Activated T-cell treated with anti-CD3 and anti-CD28 coated beads, Interleukin-2, amount 50 U/mL, for 24 hours (primary cell): ENCODE data around the gene MAS1L.

Experiments used
- DNase-seq: peaks from one replicate; pipeline ENCODE4 v3.0.0-alpha.2; 2020
- H3K27ac Mint-ChIP-seq: 2 replicates; pipeline ENCODE4 v1.8.0; 2020; ENCODE audit warnings: mild to moderate bottlenecking, mixed read lengths
- H3K27me3 Mint-ChIP-seq: 2 replicates; pipeline ENCODE4 v1.8.0; 2020; ENCODE audit warnings: mixed read lengths
- H3K36me3 Mint-ChIP-seq: 2 replicates; pipeline ENCODE4 v1.8.0; 2020; ENCODE audit warnings: low read depth, mixed read lengths
- H3K4me1 Mint-ChIP-seq: 2 replicates; pipeline ENCODE4 v1.8.0; 2020; ENCODE audit warnings: low read depth, mixed read lengths
- H3K4me3 Mint-ChIP-seq: 2 replicates; pipeline ENCODE4 v1.8.0; 2020; ENCODE audit warnings: mild to moderate bottlenecking, moderate library complexity, mixed read lengths
- H3K9me3 Mint-ChIP-seq: 2 replicates; pipeline ENCODE4 v1.8.0; 2020; ENCODE audit warnings: mixed read lengths

The MAS1L gene

DNA sequence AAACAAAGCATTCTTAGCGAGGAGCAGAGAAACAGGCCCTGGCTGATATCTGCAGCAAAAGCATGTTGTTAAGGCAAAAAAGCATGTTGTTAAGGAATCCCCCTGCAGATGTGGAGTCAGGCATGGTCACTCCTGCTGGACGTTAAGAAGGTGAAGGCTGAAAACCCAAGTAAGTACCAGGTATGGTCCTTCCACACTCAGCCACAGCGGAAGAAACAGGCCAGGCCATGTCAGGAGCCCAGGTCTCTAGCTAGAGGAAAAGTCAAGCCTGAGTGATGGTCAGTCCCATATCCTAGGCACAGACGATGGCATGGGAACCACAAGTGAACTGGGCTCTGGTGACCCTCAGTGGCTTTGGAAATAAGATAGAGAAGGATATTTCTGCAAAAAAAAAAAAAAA lies 32.5 kb upstream of the MAS1L start:
- Mint-ChIP-seq H3K27ac (no peak overlapping the region), H3K4me1 (peaks cover 10% of the 10 kb centered on the region), H3K36me3 (no peaks in the 10 kb centered on the region), H3K9me3 (no peaks in the 10 kb centered on the region), H3K27me3 (peaks cover 26% of the 10 kb centered on the region), H3K4me3 (no peak overlapping the region)
- no peak for DNase-seq

- no peaks in the 10 kb centered on the region for H3K9me3 Mint-ChIP-seq
- no peak overlapping the region for H3K27ac Mint-ChIP-seq
- peaks cover 21% of the 10 kb centered on the region for H3K27me3 Mint-ChIP-seq
- no peaks in the 10 kb centered on the region for H3K36me3 Mint-ChIP-seq
- no peak for DNase-seq
- no peak overlapping the region for H3K4me3 Mint-ChIP-seq
- peaks cover 12% of the 10 kb centered on the region for H3K4me1 Mint-ChIP-seq
Observed at GRCh38 chr6:29519291-29520010, 31.7 kb upstream of the MAS1L start.

GRCh38 chr6:29517728-29518440 lies 30.1 kb upstream of the MAS1L start:
- Mint-ChIP-seq H3K27me3 (peaks cover 15% of the 10 kb centered on the region), H3K9me3 (no peaks in the 10 kb centered on the region), H3K4me1 (peaks cover 12% of the 10 kb centered on the region), H3K27ac (no peak overlapping the region), H3K36me3 (no peaks in the 10 kb centered on the region), H3K4me3 (no peak overlapping the region)
- no peak for DNase-seq

- H3K36me3 Mint-ChIP-seq, result no peaks in the 10 kb centered on the region
- peaks cover 12% of the 10 kb centered on the region for H3K4me1 Mint-ChIP-seq
- H3K27ac Mint-ChIP-seq, result no peak overlapping the region
- no peak overlapping the region for H3K4me3 Mint-ChIP-seq
- H3K27me3 Mint-ChIP-seq, result peaks cover 15% of the 10 kb centered on the region
- no peak for DNase-seq
- H3K9me3 Mint-ChIP-seq, result no peaks in the 10 kb centered on the region
Observed at GRCh38 chr6:29517245-29517644, 29.5 kb upstream of the MAS1L start.

GRCh38 chr6:29516108-29516507 lies 28.4 kb upstream of the MAS1L start:
- Mint-ChIP-seq H3K9me3 (no peaks in the 10 kb centered on the region), H3K4me3 (no peak overlapping the region), H3K27me3 (peaks cover 15% of the 10 kb centered on the region), H3K27ac (no peak overlapping the region), H3K36me3 (no peaks in the 10 kb centered on the region), H3K4me1 (peaks cover 12% of the 10 kb centered on the region)
- DNase-seq, result no peak

DNA sequence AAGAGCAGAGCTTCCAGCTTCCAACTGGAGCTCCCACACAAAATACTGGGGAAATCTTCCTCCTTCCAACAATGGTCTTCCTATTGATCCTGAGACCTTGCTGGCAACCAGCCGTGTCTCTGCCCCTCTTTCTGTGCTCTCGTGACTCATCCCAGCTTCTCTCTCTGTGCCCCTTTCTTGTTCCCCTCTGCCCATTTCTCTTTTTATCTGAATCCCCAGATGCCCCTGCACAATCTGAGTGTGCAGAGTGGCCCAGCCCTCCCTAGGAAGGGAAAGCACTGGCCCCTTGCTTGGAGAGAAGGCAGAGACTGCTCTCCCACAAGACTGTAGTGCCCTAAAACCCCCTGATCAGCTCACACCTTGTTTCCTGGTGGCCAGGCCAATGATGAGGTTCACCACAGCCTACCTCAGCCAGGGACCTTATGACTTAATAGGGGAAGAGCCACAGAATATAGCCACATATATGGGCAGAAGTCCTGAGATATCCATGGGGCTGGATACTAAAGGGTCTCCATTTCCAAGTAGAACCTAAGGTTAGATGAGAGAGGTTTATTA lies 23.1 kb upstream of the MAS1L start:
- Mint-ChIP-seq H3K27me3 (peaks cover 9% of the 10 kb centered on the region), H3K27ac (no peak overlapping the region), H3K9me3 (no peaks in the 10 kb centered on the region), H3K36me3 (no peaks in the 10 kb centered on the region), H3K4me3 (no peak overlapping the region), H3K4me1 (peaks cover 4% of the 10 kb centered on the region)
- DNase-seq, result no peak

DNA sequence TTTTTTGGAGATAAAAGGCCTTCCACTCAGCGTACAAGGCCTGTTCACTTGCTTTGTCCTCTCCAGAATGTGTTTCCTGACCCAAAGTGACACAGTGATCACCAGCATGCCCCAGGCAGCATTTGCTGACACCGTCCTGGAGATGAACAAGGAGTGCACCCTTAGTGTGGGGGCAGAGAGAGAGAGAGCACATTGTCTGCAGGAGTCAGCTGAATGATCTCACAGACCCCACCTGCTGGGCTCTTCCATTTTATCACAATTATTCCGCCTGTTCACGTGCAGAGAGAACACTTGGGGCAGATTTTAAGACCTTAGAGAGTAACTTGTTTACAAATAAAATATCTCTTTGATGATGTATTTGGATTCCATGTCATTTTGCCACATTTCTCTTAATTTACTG lies 22.4 kb upstream of the MAS1L start:
- H3K9me3 Mint-ChIP-seq, result no peaks in the 10 kb centered on the region
- H3K27ac Mint-ChIP-seq, result no peak overlapping the region
- H3K36me3 Mint-ChIP-seq, result no peaks in the 10 kb centered on the region
- H3K27me3 Mint-ChIP-seq, result peaks cover 12% of the 10 kb centered on the region
- peaks cover 2% of the 10 kb centered on the region for H3K4me1 Mint-ChIP-seq
- H3K4me3 Mint-ChIP-seq, result no peak overlapping the region
- DNase-seq, result no peak

DNA sequence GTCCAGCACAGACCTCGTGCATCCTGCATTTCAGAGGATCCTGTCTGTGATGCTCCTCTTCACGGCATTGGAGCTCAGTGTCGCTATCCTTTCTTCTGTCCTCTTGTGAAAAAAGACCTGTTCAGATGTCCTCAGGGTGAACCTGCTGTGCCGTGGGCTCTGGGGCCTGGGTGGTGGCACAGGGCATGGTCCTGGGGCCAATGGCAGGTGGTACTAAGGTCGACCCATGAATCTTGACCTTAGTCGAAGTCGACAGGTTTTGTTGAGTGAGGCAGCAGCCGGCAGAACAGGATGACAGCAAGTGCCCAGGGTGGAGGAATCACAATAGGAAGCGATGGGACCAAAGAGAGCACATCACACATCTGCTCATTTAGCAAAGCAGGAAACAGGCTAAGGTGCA lies 22.0 kb upstream of the MAS1L start:
- no peak overlapping the region for H3K27ac Mint-ChIP-seq
- no peaks in the 10 kb centered on the region for H3K9me3 Mint-ChIP-seq
- no peak for DNase-seq
- H3K4me3 Mint-ChIP-seq, result no peak overlapping the region
- no peaks in the 10 kb centered on the region for H3K36me3 Mint-ChIP-seq
- H3K4me1 Mint-ChIP-seq, result no peaks in the 10 kb centered on the region
- peaks cover 9% of the 10 kb centered on the region for H3K27me3 Mint-ChIP-seq

DNA sequence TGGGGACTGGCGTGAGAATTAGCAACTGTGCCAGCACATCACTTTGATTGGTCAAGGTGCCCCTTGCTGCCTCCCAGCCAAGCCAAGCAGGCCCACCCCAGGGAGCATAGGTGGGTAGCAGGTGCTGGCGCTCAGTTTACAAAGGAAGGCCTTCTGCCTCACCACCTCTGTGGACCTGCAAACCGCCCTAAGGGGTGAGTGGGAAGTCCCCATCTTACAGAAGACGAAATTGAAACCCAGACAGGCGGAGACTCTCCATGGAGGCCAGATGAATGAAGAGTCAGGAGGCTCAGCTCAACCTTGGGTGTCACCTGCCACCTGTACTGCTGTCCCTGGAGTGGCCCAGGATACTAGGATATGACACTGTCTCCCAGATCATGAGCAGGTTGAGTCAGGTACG lies 21.5 kb upstream of the MAS1L start:
- Mint-ChIP-seq H3K4me3 (no peak overlapping the region), H3K27ac (no peak overlapping the region), H3K27me3 (peaks cover 9% of the 10 kb centered on the region), H3K4me1 (no peaks in the 10 kb centered on the region), H3K9me3 (no peaks in the 10 kb centered on the region), H3K36me3 (no peaks in the 10 kb centered on the region)
- no peak for DNase-seq

GRCh38 chr6:29507319-29507718 lies 19.6 kb upstream of the MAS1L start:
- Mint-ChIP-seq H3K4me1 (no peaks in the 10 kb centered on the region), H3K27me3 (peaks cover 18% of the 10 kb centered on the region), H3K36me3 (no peaks in the 10 kb centered on the region), H3K27ac (no peak overlapping the region), H3K9me3 (no peaks in the 10 kb centered on the region), H3K4me3 (no peak overlapping the region)
- no peak for DNase-seq

- Mint-ChIP-seq H3K4me1 (no peaks in the 10 kb centered on the region), H3K9me3 (no peaks in the 10 kb centered on the region), H3K36me3 (no peaks in the 10 kb centered on the region), H3K4me3 (no peak overlapping the region), H3K27ac (no peak overlapping the region), H3K27me3 (peaks cover 26% of the 10 kb centered on the region)
- DNase-seq, result no peak
Observed at GRCh38 chr6:29506446-29507067, 18.8 kb upstream of the MAS1L start.

DNA sequence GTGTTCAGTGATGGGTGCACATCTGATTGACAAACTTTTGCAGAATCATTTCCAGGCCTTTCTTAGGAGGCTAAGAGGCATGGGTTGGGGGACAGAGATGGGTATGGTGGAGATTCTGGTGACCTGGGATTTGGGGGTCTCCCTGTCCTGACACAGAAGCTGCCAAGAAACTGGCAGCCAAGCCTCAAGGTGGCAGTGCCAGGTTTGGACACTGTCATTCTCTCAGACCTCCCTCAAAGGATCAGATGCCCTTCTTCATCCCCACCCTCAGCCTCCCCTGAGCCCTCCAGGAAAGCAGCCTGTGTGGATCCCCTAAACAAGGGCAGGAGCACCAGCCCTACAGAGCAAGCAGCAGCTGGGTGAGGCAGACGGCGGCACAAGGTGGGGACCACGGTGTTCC lies 18.1 kb upstream of the MAS1L start:
- Mint-ChIP-seq H3K27me3 (peaks cover 31% of the 10 kb centered on the region), H3K9me3 (no peaks in the 10 kb centered on the region), H3K4me3 (no peak overlapping the region), H3K36me3 (no peaks in the 10 kb centered on the region), H3K4me1 (no peaks in the 10 kb centered on the region), H3K27ac (no peak overlapping the region)
- DNase-seq, result no peak

GRCh38 chr6:29504961-29505360 lies 17.2 kb upstream of the MAS1L start:
- Mint-ChIP-seq H3K4me3 (no peak overlapping the region), H3K27me3 (peaks cover 33% of the 10 kb centered on the region), H3K36me3 (no peaks in the 10 kb centered on the region), H3K4me1 (no peaks in the 10 kb centered on the region), H3K9me3 (no peaks in the 10 kb centered on the region), H3K27ac (no peak overlapping the region)
- DNase-seq, result no peak

- Mint-ChIP-seq H3K4me3 (no peak overlapping the region), H3K36me3 (no peaks in the 10 kb centered on the region), H3K27ac (no peak overlapping the region), H3K4me1 (no peaks in the 10 kb centered on the region), H3K27me3 (peaks cover 47% of the 10 kb centered on the region), H3K9me3 (no peaks in the 10 kb centered on the region)
- no peak for DNase-seq
Observed at GRCh38 chr6:29502597-29502996, 14.8 kb upstream of the MAS1L start.

GRCh38 chr6:29502181-29502580 lies 14.4 kb upstream of the MAS1L start:
- Mint-ChIP-seq H3K4me1 (no peaks in the 10 kb centered on the region), H3K36me3 (no peaks in the 10 kb centered on the region), H3K4me3 (no peak overlapping the region), H3K27me3 (peaks cover 51% of the 10 kb centered on the region), H3K27ac (no peak overlapping the region), H3K9me3 (no peaks in the 10 kb centered on the region)
- no peak for DNase-seq
